Esophagus muscularis mucosa (tissue), 3 donors: ENCODE results near the gene PDZRN3.

Experiments
- POLR2A ChIP-seq: fragments of 450-650 bp; IDR thresholded peaks from one replicate; pipeline ENCODE4 v1.6.1; 2017; ENCODE audit warnings: antibody characterized with exemption, moderate library complexity, mild to moderate bottlenecking, low read depth
- TF ChIP-seq, protein P1 (sequence below), 3 experiments: fragments of 200-600 bp in 2 of 3; fragments of 450-650 bp in 1 of 3; sonication (generic) in 2 of 3; IDR thresholded peaks; one replicate each; pipeline ENCODE4 v1.5.1; 2017 to 2019; ENCODE audit warnings: antibody characterized with exemption in 3 of 3, mild to moderate bottlenecking in 2 of 3, moderate library complexity in 1 of 3

DNA sequence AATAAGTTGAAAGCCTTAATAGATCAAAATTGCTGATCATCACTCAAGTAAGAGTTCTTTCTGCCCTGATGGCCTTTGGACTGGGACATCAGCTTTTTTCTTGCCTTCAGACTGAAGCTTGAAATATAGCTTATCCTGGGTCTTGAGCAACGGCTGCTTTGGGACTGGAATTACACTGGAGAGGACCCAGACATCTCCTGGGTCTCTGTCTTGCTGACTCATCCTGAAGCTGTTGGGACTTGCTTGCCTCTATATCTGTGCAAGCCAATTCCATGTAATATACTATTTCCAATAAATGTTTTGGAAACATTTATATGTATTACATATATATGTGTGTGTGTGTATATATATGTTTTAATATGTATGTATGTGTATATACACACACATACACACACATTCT, 260.2 kb downstream of the PDZRN3 start:
- TF ChIP-seq POLR2A: no peak
- TF ChIP-seq, protein P1, sequence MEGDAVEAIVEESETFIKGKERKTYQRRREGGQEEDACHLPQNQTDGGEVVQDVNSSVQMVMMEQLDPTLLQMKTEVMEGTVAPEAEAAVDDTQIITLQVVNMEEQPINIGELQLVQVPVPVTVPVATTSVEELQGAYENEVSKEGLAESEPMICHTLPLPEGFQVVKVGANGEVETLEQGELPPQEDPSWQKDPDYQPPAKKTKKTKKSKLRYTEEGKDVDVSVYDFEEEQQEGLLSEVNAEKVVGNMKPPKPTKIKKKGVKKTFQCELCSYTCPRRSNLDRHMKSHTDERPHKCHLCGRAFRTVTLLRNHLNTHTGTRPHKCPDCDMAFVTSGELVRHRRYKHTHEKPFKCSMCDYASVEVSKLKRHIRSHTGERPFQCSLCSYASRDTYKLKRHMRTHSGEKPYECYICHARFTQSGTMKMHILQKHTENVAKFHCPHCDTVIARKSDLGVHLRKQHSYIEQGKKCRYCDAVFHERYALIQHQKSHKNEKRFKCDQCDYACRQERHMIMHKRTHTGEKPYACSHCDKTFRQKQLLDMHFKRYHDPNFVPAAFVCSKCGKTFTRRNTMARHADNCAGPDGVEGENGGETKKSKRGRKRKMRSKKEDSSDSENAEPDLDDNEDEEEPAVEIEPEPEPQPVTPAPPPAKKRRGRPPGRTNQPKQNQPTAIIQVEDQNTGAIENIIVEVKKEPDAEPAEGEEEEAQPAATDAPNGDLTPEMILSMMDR (IDR thresholded peaks at IDR 0.05): no peak
